GM19372 (cell line): ENCODE results near the gene IMMP2L.

ENCODE experiments used
- ATAC-seq: cut with Tn5 transposase; IDR thresholded peaks from one replicate; pipeline ENCODE4 v1.9.1; 2021; ENCODE audit warnings: mild to moderate bottlenecking, low read depth, moderate library complexity; ENCODE audit not compliant: unreplicated experiment

The IMMP2L gene

GRCh38 chr7:111238886-111239285 lies 323.4 kb downstream of the IMMP2L start:
- ATAC-seq, result no peak

- no peak for ATAC-seq
These were observed 326.6 kb downstream of the IMMP2L start for GRCh38 chr7:111235709-111236108.

DNA sequence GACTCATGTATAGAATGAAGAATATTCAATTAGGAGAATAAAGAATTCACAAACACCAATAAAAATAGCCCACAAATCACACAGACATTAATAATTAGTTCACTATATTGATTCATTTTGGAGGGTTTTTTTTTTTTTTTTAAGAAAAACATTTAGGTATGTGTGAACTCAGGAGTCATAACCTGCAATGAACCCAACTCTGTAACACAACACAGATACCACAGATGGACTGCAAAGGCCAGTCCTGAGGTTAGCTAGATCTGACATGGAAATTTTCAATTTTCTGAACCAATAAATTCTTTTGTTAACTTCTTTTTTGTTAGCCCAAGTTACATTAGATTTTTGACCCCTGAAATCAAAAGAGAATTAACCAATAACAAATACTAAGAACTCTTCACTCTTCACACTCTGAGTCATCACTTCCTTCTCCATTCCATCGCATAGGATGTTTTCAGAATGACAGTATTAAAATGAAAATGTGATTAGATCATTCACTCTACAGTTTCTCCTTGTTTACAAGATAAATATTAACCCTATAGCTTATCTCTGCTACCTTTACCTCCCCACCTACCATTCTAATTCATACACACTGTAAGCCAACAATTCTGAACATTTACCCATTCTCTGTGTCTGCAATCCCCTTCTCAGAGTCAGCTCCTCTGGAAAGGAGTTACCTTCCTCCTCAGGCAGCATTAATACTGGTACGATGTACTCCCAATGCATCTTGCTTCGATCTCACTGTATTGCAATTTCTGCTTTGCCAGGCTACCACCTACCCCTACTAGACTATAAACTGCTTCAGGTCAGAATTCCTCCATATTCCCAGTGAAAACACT lies 329.8 kb downstream of the IMMP2L start:
- ATAC-seq, result peak; percentile 84

GRCh38 chr7:111229916-111230315 lies 332.4 kb downstream of the IMMP2L start:
- no peak for ATAC-seq

- no peak for ATAC-seq
These were observed 333.0 kb downstream of the IMMP2L start for GRCh38 chr7:111229181-111229740.

- ATAC-seq, result no peak
These were observed 333.9 kb downstream of the IMMP2L start for GRCh38 chr7:111228437-111228836.

- no peak for ATAC-seq
These were observed 335.5 kb downstream of the IMMP2L start for GRCh38 chr7:111226800-111227199.

DNA sequence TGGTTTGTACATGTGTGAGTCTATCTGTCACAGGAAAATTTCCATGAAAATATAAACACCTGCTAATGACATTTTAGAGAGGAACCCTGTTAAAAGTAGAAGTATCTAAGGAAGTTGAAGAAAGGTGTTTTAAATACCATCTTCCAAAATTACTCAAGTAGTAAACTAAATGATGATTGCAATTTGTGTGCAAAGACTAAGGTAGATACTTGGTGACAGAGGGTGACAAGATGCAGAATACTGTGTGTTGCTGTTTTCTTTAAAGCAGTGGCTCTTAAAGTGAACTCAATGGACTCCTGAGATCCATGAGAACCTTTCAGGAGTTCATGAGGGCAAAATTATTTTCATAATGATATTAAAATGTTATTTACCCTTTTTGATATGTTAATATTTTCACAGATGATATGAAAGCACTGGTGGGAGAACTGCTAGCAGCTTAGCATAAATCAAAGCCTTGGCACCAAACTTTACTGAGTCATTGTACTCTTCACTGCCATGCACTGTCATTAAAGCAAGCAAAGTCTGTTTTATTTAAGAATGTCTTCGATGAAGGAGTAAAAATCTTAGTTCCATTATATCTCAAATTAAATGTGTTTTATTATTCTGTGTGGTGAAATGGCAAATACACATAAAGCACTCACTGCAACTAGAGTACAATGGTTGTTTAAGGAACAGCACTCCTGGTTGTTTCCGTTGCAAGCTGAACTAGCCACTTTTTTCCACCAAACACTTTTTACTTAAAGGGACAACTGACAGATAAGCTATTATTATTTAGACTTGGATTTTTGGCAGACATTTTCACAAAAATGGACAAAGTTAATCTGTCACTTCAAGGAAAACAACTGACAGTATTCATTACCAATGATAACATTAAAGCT lies 337.7 kb downstream of the IMMP2L start:
- no peak for ATAC-seq

DNA sequence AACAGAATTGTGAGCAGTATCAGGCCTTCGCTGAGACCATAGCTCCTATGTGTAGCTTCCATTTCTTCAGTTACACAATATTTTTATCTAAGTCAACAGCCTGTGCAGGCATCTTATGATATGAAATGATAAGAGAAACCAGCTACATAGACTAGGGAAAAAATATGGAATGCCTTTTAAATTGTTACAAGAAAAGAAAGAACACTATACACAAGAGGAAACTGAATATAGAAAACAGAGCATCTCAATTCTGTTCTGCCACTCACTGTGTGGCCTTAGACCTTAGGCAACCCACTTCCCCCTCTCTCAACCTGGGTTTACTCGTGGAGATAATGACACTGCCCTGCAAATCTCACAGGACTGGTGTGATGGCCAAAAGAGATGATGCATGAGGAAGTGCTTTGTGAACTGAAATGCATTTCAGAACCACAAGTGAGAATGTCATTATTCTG lies 338.5 kb downstream of the IMMP2L start:
- no peak for ATAC-seq

GRCh38 chr7:111215550-111215949 lies 346.7 kb downstream of the IMMP2L start:
- ATAC-seq, result no peak

DNA sequence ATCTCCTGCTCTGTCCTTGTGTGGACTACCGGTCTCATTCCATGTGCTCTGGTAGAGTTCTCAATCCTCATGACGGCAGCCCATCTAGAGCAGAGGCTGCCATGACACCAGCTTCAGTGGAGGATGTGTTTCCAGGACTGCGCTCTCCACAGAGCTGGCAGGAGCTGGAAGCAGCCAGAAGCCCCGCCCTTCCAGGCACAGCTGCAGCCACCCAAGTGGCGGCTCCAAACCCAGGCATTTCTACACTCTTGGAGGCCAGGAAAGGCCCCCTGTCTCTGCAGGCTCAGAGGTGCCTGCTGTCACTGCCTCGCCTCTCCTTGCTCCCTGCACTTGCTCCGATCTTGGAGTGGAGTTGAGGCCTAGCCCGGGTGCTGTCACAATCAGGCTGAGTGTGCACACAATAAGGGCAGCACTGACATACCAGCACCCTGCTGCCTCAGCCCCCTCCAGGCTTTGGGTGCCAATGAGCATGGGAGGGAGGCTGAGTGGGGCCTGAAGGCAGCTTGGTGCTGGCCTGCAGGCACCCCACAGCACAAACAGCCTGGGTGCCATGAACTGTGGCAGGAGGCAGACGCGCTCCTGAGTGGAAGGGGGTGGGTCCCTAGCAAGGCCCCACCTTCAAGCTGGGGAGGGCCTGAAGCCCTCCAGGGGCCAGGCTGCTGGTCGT lies 349.3 kb downstream of the IMMP2L start:
- ATAC-seq, result no peak

- no peak for ATAC-seq
These were observed 351.3 kb downstream of the IMMP2L start for GRCh38 chr7:111210996-111211395.

- no peak for ATAC-seq
These were observed 352.2 kb downstream of the IMMP2L start for GRCh38 chr7:111210043-111210442.

DNA sequence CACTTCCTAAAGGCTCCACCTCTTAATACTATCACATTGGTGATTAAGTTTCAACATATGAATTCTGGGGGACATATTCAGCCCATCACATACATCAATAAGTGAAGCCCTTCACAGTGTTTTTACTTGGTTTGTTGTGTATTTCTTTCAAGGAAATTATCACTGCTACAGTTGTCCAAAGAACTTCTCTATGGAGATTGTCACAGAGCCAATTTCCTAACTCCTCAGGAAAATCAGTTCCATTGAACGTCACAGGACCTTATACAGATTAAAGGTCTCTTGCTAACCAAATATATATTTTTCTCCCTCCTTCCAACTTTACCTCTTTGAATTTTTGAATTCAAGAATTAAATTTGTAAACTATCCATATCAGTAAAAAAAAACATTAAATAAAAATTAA lies 357.0 kb downstream of the IMMP2L start:
- no peak for ATAC-seq

DNA sequence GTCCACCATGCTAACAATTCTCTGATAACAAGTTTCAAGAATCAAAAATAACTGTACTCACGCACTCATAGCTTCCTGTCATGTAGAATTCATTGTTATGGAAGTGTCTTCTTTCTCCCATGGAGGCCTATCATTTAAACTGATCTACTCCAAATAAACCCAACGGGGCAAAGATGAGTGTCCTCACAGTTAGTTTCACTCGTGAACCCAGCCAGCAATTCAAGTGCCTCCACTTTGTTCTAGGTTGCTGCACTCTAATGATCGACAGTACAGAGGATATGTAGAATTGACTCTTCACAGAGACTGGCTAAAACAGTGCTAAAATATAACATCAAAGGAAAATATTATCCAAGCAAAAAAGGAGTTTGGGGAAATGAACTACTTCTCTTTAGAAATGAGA lies 360.0 kb downstream of the IMMP2L start:
- no peak for ATAC-seq

DNA sequence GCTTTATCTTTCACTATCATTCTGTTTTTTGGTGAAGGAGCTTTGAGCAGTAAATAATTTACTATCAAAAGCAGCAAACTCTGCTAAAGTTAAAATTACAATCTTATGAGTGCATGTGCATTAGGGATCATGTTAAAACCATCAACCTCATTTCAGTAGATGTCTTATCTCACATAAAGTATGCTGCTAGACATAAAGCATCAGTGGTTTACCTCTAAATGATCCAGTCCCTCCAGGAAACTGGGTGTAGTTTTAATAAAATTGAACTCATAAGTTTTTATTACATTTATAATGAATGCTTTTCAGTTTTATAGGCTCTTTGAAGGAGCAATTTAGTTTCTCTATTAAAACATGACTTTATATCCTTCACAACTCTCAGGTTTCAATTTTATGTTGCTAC lies 362.6 kb downstream of the IMMP2L start:
- ATAC-seq, result no peak

- no peak for ATAC-seq
These were observed 364.0 kb downstream of the IMMP2L start for GRCh38 chr7:111198255-111198654.

DNA sequence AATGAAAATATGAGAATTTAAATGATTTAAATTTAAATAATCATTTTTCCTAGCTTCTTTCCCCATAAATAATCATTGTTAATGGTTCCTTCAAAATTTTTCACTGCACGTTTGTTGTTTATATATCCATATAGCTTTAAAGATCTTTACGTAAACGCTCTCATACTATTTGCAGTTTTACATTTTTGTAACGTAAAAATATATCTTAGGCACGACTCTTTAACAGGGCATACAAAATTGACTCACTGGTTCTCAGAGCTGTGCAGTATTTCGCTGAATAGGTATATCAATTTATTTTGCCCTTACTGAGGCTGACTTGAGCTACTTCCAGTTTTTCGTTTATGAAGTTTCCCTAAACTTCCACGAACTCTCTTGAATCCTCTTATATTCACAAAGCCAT lies 365.6 kb downstream of the IMMP2L start:
- no peak for ATAC-seq

DNA sequence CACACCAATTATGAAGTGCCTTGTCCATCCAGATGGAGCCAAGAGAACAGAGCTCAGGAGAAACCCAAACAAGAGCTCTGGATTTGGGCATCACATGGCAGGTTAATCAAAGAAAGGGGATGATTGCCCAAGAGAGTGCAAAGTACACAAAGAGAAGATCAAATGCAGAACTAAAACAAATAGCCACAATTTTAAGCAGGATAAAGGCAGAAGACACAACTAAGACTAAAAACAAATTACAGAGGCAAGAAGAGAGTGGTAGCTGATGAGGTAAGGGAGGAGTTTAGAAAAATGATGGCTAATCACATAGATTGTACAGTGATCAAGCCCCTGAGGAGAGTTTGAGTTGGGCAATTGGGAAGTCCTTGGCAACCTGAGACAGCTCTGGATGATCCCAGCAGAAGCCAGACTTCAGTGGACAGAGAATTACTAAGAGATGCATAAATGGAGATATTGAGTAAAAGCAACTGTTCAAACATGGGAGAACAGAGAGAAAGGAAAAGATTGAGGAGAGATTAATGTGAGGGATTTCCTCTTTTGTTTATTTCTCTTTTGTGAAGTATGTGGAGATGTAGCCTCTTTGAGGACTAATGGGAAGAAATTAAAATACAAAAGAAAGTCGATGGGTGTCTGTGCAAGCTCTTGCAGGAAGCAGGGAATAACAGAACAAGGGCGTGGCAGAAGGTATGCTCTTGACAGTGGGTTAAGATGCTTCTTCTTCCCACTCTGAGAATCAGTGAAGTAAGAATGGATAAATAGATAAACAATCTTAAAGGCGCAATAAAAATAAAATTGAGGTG lies 369.5 kb downstream of the IMMP2L start:
- no peak for ATAC-seq

- ATAC-seq, result no peak
These were observed 371.5 kb downstream of the IMMP2L start for GRCh38 chr7:111190804-111191203.
